Neutrophil (primary cell): ENCODE measurements around the gene TAF1.
"Not testable (repeated sequence)": the region's sequence is repeated elsewhere in the genome, so short reads cannot be mapped to it uniquely, and the experiment has no call there.

Experiments
- H3K27ac ChIP-seq: fragments of 200-600 bp; sonication (generic); 2 replicates; pipeline ENCODE4 v1.5.1; 2016; ENCODE audit warnings: mild to moderate bottlenecking, moderate library complexity
- H3K27me3 ChIP-seq: fragments of 200-600 bp; sonication (generic); 2 replicates; pipeline ENCODE4 v1.6.0; 2016; ENCODE audit warnings: mild to moderate bottlenecking
- H3K36me3 ChIP-seq: fragments of 200-600 bp; sonication (generic); 2 replicates; pipeline ENCODE4 v1.5.1; 2017
- H3K4me1 ChIP-seq, 2 experiments: fragments of 200-600 bp in 1 of 2; sonication (generic) in 1 of 2; 1 replicate in 1 of 2; 2 replicates in 1 of 2; pipeline versions ENCODE4 v1.5.1 to v1.6.1; 2013 to 2016; ENCODE audit warnings: low read depth in 1 of 2, low read length in 1 of 2, mild to moderate bottlenecking in 1 of 2, moderate library complexity in 1 of 2; ENCODE audit not compliant: control insufficient read depth in 1 of 2, insufficient read depth in 1 of 2
- H3K4me3 ChIP-seq, 2 experiments: fragments of 200-600 bp in 1 of 2; sonication (generic) in 1 of 2; 1 replicate in 1 of 2; 2 replicates in 1 of 2; pipeline ENCODE4 v1.5.1; 2013 to 2016; ENCODE audit warnings: low read depth in 1 of 2, low read length in 1 of 2, mild to moderate bottlenecking in 1 of 2, moderate library complexity in 1 of 2
- H3K9me3 ChIP-seq: fragments of 200-600 bp; sonication (generic); 2 replicates; pipeline ENCODE4 v1.5.1; 2016
- CTCF ChIP-seq: fragments of 200-600 bp; sonication (generic); IDR thresholded peaks from 2 replicates; pipeline ENCODE4 v1.5.1; 2016; ENCODE audit warnings: antibody characterized with exemption

The TAF1 gene

GRCh38 chrX:71432733-71433132 lies 66.6 kb downstream of the TAF1 start:
- no peak for TF ChIP-seq CTCF
- H3K27ac ChIP-seq, result no peak overlapping the region
- H3K4me3 ChIP-seq, result no peak overlapping the region

GRCh38 chrX:71438750-71439149 lies 72.6 kb downstream of the TAF1 start:
- no peak overlapping the region for H3K4me3 ChIP-seq
- no peaks in the 10 kb centered on the region for H3K9me3 ChIP-seq
- no peak overlapping the region for H3K27ac ChIP-seq
- no peaks in the 10 kb centered on the region for H3K4me1 ChIP-seq
- H3K27me3 ChIP-seq, result no peaks in the 10 kb centered on the region
- peaks cover 9% of the 10 kb centered on the region for H3K36me3 ChIP-seq
- no peak for TF ChIP-seq CTCF

More at GRCh38 chrX:71432733-71433132, 66.6 kb downstream of the TAF1 start:
- Histone ChIP-seq H3K4me1 (no peaks in the 10 kb centered on the region), H3K27me3 (no peaks in the 10 kb centered on the region), H3K9me3 (no peaks in the 10 kb centered on the region), H3K36me3 (peaks cover 18% of the 10 kb centered on the region)

GRCh38 chrX:71439420-71439819 lies 73.3 kb downstream of the TAF1 start:
- TF ChIP-seq CTCF, result no peak
- Histone ChIP-seq H3K9me3 (no peaks in the 10 kb centered on the region), H3K4me1 (no peaks in the 10 kb centered on the region), H3K27me3 (no peaks in the 10 kb centered on the region), H3K27ac (no peak overlapping the region), H3K4me3 (no peak overlapping the region), H3K36me3 (peaks cover 6% of the 10 kb centered on the region)

GRCh38 chrX:71439896-71440295 lies 73.7 kb downstream of the TAF1 start:
- no peak overlapping the region for H3K27ac ChIP-seq
- TF ChIP-seq CTCF, result no peak
- no peaks in the 10 kb centered on the region for H3K4me1 ChIP-seq
- H3K27me3 ChIP-seq, result no peaks in the 10 kb centered on the region
- no peak overlapping the region for H3K4me3 ChIP-seq
- no peaks in the 10 kb centered on the region for H3K9me3 ChIP-seq
- H3K36me3 ChIP-seq, result peaks cover 4% of the 10 kb centered on the region

GRCh38 chrX:71440401-71440800 lies 74.2 kb downstream of the TAF1 start:
- no peak overlapping the region for H3K4me3 ChIP-seq
- H3K4me1 ChIP-seq, result no peaks in the 10 kb centered on the region
- TF ChIP-seq CTCF, result no peak
- H3K27ac ChIP-seq, result no peak overlapping the region
- no peaks in the 10 kb centered on the region for H3K27me3 ChIP-seq
- peaks cover 4% of the 10 kb centered on the region for H3K36me3 ChIP-seq
- no peaks in the 10 kb centered on the region for H3K9me3 ChIP-seq

GRCh38 chrX:71441809-71442208 lies 75.7 kb downstream of the TAF1 start:
- not testable (repeated sequence) for H3K36me3 ChIP-seq, H3K27me3 ChIP-seq, H3K9me3 ChIP-seq, H3K4me3 ChIP-seq, H3K27ac ChIP-seq, H3K4me1 ChIP-seq
